HG03066 (cell line): ENCODE measurements around the gene KCTD2.
A peak's percentile ranks its signal among the peaks of the same experiment; 100 is the strongest.
"Not testable (repeated sequence)": the region's sequence is repeated elsewhere in the genome, so short reads cannot be mapped to it uniquely, and the experiment has no call there.

Experiments
- ATAC-seq: cut with Tn5 transposase; IDR thresholded peaks from one replicate; pipeline ENCODE4 v1.9.1; 2021; ENCODE audit warnings: low read depth; ENCODE audit not compliant: unreplicated experiment

KCTD2 gene

GRCh38 chr17:75019146-75019545, 27.9 kb upstream of the KCTD2 start:
- no peak for ATAC-seq

DNA sequence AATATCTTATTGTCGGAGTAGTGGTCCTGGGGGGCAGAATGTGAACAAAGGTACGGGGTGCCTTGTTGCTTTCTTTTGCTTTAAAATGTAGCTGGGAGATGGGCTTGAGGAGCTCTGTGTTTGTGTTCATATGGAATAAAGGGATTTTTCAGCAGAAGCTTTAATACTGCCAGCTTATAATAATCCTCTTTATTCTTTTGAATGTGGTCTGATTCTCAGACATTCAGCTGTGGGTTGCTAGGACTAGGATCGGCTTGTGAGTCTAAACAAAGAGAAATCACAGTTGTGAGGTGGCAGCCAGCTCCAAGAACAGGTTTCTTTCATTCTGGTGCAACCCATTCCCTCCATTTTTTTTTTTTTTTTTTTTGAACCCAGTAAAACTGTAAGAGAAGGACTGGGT, 27.3 kb upstream of the KCTD2 start:
- no peak for ATAC-seq

DNA sequence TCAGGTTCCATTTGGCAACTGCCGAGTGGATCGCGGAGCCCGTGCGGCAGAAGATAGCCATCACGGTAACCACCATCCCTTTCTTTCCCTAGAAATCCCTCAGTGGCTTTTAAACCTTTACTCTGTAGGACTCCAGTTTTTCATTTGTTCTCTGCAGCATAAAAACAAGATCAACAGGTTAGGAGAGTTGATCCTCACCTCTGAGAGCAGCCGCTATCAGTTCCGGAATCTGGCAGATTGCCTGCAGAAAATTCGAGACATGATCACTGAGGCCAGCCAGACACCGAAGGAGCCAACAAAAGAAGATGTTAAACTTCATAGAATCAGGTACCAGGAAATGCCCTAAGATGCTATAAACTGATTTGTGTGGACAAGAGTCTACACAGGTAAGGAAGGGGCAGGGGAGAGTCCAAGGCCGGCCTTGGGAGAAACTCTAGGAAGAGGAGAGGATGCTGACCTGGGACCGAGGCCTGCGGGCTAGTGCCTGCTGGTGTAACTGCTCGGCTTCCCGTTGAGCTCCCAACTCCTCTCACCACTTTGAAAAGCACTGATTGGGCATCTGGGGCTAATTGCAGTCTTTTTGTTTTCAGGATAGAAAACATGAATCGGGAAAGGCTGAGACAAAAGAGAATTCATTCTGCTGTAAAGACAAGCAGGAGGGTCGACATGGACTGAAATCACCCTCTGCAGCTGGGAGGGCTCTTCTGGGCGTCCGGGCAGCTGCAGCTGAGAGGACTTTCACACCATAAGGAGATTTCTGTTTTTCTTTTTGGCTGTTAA, 26.5 kb upstream of the KCTD2 start:
- no peak for ATAC-seq

- ATAC-seq = no peak
Measured at GRCh38 chr17:75024686-75025397, 22.2 kb upstream of the KCTD2 start.

DNA sequence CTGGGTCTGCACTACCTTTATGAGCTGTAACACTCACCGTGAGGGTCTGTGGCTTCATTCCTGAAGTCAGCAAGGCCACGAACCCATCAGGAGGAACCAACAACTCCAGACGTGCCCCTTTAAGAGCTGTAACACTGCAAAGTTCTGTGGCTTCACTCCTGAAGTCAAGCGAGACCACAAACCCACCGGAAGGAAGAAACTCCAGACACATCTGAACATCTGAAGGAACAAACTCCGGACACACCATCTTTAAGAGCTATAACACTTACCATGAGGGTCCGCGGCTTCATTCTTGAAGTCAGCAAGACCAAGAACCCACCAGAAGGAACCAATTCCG, 21.7 kb upstream of the KCTD2 start:
- not testable (repeated sequence) for ATAC-seq

GRCh38 chr17:75026650-75027049, 20.4 kb upstream of the KCTD2 start:
- not testable (repeated sequence) for ATAC-seq

GRCh38 chr17:75030161-75030560, 16.9 kb upstream of the KCTD2 start:
- no peak for ATAC-seq

DNA sequence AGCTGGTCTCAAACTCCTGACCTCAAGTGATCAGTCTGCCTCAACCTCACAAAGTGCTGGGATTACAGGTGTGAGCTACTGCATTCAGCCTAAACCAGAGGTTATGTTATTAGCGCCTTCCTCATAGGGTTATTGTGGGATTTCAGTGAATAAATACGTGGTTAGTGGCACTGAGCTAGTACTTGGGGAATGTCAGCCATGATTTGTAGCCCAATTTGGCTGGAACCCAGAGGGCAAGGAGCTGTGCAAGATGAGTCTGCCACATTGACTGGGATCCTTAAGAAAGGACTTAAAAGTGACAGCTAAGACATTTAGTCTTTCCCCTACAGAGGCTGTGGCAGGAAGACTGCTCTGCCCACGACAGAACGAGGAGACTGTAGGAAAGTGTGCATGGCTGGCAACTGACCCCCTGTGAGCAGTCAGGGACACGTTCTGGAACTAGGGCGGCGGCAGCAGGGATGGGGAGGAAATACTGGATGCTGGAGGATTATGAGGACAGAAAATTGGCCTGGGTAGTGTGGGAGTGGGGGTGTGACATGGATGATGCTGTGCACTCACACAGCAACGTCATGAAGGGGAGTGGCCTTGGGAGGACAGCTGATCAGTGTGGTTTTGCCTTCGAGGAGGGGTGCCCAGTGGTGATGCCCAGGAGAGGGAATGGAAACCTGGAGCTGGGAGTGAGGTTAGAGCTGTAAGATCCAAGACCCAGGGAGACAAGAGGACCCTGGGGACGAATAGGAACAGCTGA, 14.9 kb upstream of the KCTD2 start:
- ATAC-seq = no peak

DNA sequence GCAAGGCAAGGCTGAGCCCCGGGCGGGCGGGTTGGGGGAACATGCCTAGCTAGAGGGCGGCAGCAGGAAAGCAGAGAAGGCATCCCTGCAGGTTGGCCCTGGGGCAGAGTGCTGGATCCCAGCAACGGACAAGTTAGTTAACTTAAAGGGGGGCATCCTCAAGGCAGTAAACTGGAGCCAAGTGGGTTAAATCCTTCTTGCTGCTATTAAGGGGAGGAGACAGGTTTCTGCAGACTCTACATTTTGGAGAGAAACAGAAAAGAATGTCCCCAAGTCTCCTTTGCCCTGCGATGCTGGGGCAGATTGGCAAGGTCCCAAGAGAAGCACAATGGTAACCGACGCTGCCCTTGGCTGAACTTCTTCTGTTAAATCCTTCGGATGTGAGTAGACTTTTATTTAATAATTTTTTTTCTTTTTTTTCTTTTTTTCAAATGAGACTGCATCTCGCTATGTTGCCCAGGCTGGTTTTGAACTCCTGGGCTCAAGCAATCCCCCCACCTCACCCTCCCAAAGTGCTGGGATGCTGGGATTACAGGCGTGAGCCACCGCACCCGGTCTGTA, 14.2 kb upstream of the KCTD2 start:
- no peak for ATAC-seq

- ATAC-seq = peak; percentile 43
Measured at GRCh38 chr17:75033346-75034235, 13.4 kb upstream of the KCTD2 start.

GRCh38 chr17:75034236-75034908, 12.7 kb upstream of the KCTD2 start:
- peak; percentile 58 for ATAC-seq

DNA sequence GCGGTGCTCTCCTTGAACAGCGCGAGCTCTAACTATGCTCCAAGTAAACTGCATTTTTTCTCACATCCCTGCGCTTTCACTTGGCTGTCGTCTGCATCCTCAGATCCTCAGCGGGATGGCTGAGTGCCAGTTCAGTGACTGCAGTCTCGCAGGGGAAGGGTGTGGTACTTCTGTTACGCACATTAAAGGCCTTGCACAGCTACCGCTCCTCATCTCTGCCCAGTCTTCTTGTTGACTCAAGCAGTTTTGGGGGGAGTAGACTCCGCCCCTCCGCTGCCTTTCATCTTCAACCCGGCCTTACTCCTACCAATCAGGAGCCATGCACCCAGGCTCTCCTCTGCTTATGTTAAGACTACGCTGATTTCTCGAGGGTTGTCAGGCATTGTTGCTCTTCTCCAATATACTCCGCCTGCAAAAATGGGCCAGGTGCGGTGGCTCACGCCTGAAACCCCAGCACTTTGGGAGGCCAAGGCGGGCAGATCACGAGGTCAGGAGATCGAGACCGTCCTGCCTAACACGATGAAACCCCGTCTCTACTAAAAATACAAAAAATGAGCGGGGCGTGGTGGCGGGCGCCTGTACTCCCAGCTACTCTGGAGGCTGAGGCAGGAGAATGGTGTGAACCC, 10.3 kb upstream of the KCTD2 start:
- ATAC-seq = no peak

DNA sequence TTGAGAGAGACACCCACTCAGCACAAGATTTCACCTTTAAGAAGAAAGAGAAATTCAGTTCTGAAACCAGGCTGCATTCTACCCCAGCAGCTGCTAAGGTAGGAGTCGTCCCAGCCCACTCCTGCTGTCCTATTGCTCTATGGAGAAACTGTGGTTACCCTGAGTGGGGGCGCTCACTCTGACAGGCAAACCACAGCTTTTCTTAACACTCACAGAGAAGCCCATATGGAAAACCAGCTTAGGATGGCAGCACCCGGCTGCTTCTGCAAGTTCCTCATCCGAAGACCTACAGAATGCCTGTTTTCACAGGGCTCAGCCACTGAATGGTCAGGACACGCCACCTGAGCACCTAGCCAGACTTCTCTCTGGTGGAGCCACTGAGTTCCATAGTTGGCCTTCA, 7.8 kb upstream of the KCTD2 start:
- no peak for ATAC-seq

- no peak for ATAC-seq
Measured at GRCh38 chr17:75041656-75042280, 5.3 kb upstream of the KCTD2 start.

- ATAC-seq = not testable (repeated sequence)
Measured at GRCh38 chr17:75043789-75044188, 3.2 kb upstream of the KCTD2 start.

- no peak for ATAC-seq
Measured at GRCh38 chr17:75044716-75045115, 2.3 kb upstream of the KCTD2 start.

DNA sequence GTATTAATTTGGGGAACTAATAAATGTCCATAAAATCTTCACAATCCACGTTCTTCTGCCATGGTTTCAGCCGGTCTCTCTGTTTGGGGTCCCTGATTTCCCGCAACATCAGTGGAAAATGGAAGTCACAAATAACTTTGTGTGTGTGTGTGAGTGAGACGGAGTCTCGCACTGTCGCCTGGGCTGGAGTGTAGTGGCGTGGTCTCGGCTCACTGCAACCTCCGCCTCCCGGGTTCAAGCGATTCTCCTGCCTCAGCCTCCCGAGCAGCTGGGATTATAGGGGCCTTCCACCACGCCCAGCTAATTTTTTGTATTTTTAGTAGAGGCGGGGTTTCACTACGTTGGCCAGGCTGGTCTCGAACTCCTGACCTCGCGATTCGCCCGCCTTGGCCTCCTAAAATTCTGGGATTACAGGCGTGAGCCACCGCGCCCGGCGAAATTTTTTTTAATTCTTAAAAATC, 1.0 kb upstream of the KCTD2 start:
- not testable (repeated sequence) for ATAC-seq

GRCh38 chr17:75047398-75048098, 523 bp downstream of the KCTD2 start:
- no peak for ATAC-seq
